OCI-LY7 (cell line): ENCODE measurements around the gene PLP1.

Experiments used
- CTCF ChIP-seq: fragments of 200-600 bp; sonication (generic); conservative IDR thresholded peaks from 2 replicates; pipeline ENCODE4 v1.5.1; 2014; ENCODE audit warnings: mild to moderate bottlenecking, antibody characterized with exemption, low read length, moderate library complexity, mixed read lengths
- EZH2phosphoT487 ChIP-seq: fragments of 200-600 bp; sonication (generic); IDR thresholded peaks from 2 replicates; pipeline ENCODE4 v1.6.1; 2018; ENCODE audit warnings: low read depth, borderline replicate concordance, mild to moderate bottlenecking, mixed run types, antibody characterized with exemption, low read length, moderate library complexity, mixed read lengths

GRCh38 chrX:103783971-103784370 lies 7.3 kb downstream of the PLP1 start:
- no peak for TF ChIP-seq CTCF
- no peak for TF ChIP-seq EZH2phosphoT487
